ENCODE results near the gene MICAL2. TPM values are rescaled to one million over a fixed set of nuclear protein-coding genes. Genes with fewer than 3 reads are reported as not detected.

The MICAL2 gene
- total and polyA plus RNA-seq, 10 of the 15 experiments (the other 5 are each of a cell fraction or from before 2014, with no cell fraction given) = 0.90 to 5.6 (median 2.4) TPM

DNA sequence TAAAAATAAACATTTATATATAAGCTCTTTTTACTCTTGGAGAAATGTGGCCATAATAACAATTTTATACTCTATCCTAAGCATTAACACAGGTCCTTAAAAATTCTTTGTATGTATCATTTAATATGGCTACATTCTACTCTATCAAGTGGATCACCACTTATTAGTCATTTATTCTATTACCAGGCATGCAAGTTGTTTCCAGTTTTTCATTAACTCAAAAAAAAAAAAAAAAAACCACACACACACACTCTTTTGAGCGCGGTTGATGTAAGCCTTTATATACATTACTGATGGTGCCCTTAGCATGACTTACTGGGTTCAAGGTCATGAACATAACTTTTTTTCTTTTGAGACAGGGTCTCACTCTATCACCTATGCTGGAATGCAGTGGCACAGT is 47.1 kb upstream of the MICAL2 start:
- H4K20me1 ChIP-seq (ENCODE audit: control insufficient read depth, insufficient read depth) = no peaks in the 10 kb centered on the region
- no peak overlapping the region for H3K4me3 ChIP-seq
- BruUV-seq (replicated peaks) = no TSS peak
- ChIA-PET CTCF (interaction anchor here (1.0 to 1.5 kb wide), 4 partner anchors 16 to 221 kb away, joined by 3 read pairs; no protein-coding TSS in a partner anchor), RAD21 (ENCODE audit: unreplicated experiment) (interaction anchor here (0.7 kb wide), 1 partner anchor 8 kb away, joined by 3 read pairs; no protein-coding TSS in a partner anchor), SMC1A (ENCODE audit: uncharacterized antibody, unreplicated experiment) (interaction anchor here (1.0 kb wide), 1 partner anchor 12 kb away, joined by 3 read pairs; no protein-coding TSS in a partner anchor), POLR2A (no interaction called here)
- no peak overlapping the region for H3K9ac ChIP-seq (ENCODE audit: control insufficient read depth, insufficient read depth, low read length)
- in situ Hi-C loops (cut with MboI) (no loop called here), intact Hi-C loops (cut with micrococcal nuclease; ENCODE audit: unreplicated experiment) (no loop called here)
- H3K4me1 ChIP-seq (ENCODE audit: control insufficient read depth, insufficient read depth, low read length) = no peaks in the 10 kb centered on the region
- H3K79me2 ChIP-seq (ENCODE audit: control insufficient read depth, insufficient read depth, low read length) = no peaks in the 10 kb centered on the region
- DNase-seq (ENCODE audit: low read depth, low spot score) = no peak
- no peak for ATAC-seq
- peaks cover 0 to 2% of the 10 kb centered on the region in 2 experiments; a peak in 2 of 4 replicates for H3K27me3 ChIP-seq (replicated peaks in 1 of 2; ENCODE audit: control insufficient read depth in 2 of 2, insufficient read depth in 2 of 2, low read length in 1 of 2)
- H3K4me2 ChIP-seq (ENCODE audit: control insufficient read depth, insufficient read depth) = no peak overlapping the region
- no peaks in the 10 kb centered on the region; the same call in 2 of the 3 replicates for H3K9me3 ChIP-seq (replicated peaks; ENCODE audit: control insufficient read depth, insufficient read depth, low read length)
- 95% methylated on average over 2 of the region's 2 CpGs for WGBS (ENCODE audit: insufficient coverage, insufficient replicate concordance, low lambda C conversion rate, missing lambda C conversion rate)
- no peak overlapping the region for H3K27ac ChIP-seq (ENCODE audit: control insufficient read depth, insufficient read depth)
- no peak for FAIRE-seq
- no peak overlapping the region for H2AFZ ChIP-seq (ENCODE audit: control insufficient read depth, low read depth, low read length)
- no peaks in the 10 kb centered on the region for H3K36me3 ChIP-seq (ENCODE audit: control insufficient read depth in 2 of 2, insufficient read depth in 2 of 2, low read length in 1 of 2)
- no peak for TF ChIP-seq RELA (IDR thresholded peaks at IDR 0.05; ENCODE audit: borderline replicate concordance, partially characterized antibody)
- no peak for TF ChIP-seq MEF2B (IDR thresholded peaks at IDR 0.05; ENCODE audit: partially characterized antibody, poor library complexity, severe bottlenecking)
- TF ChIP-seq, protein P1, sequence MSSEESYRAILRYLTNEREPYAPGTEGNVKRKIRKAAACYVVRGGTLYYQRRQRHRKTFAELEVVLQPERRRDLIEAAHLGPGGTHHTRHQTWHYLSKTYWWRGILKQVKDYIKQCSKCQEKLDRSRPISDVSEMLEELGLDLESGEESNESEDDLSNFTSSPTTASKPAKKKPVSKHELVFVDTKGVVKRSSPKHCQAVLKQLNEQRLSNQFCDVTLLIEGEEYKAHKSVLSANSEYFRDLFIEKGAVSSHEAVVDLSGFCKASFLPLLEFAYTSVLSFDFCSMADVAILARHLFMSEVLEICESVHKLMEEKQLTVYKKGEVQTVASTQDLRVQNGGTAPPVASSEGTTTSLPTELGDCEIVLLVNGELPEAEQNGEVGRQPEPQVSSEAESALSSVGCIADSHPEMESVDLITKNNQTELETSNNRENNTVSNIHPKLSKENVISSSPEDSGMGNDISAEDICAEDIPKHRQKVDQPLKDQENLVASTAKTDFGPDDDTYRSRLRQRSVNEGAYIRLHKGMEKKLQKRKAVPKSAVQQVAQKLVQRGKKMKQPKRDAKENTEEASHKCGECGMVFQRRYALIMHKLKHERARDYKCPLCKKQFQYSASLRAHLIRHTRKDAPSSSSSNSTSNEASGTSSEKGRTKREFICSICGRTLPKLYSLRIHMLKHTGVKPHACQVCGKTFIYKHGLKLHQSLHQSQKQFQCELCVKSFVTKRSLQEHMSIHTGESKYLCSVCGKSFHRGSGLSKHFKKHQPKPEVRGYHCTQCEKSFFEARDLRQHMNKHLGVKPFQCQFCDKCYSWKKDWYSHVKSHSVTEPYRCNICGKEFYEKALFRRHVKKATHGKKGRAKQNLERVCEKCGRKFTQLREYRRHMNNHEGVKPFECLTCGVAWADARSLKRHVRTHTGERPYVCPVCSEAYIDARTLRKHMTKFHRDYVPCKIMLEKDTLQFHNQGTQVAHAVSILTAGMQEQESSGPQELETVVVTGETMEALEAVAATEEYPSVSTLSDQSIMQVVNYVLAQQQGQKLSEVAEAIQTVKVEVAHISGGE (CRISPR knock-in tag; IDR thresholded peaks at IDR 0.05) = no peak
- TF ChIP-seq, protein P2, sequence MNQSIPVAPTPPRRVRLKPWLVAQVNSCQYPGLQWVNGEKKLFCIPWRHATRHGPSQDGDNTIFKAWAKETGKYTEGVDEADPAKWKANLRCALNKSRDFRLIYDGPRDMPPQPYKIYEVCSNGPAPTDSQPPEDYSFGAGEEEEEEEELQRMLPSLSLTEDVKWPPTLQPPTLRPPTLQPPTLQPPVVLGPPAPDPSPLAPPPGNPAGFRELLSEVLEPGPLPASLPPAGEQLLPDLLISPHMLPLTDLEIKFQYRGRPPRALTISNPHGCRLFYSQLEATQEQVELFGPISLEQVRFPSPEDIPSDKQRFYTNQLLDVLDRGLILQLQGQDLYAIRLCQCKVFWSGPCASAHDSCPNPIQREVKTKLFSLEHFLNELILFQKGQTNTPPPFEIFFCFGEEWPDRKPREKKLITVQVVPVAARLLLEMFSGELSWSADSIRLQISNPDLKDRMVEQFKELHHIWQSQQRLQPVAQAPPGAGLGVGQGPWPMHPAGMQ (IDR thresholded peaks at IDR 0.05; ENCODE audit: borderline replicate concordance) = no peak
- TF ChIP-seq, protein P3, sequence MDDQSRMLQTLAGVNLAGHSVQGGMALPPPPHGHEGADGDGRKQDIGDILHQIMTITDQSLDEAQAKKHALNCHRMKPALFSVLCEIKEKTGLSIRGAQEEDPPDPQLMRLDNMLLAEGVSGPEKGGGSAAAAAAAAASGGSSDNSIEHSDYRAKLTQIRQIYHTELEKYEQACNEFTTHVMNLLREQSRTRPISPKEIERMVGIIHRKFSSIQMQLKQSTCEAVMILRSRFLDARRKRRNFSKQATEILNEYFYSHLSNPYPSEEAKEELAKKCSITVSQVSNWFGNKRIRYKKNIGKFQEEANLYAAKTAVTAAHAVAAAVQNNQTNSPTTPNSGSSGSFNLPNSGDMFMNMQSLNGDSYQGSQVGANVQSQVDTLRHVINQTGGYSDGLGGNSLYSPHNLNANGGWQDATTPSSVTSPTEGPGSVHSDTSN (IDR thresholded peaks at IDR 0.05; ENCODE audit: insufficient replicate concordance, low read depth, low read length) = no peak
- no peak for TF ChIP-seq KDM1A (IDR thresholded peaks at IDR 0.05; ENCODE audit: borderline replicate concordance)
- TF ChIP-seq TCF12 (IDR thresholded peaks at IDR 0.05; ENCODE audit: low read depth, low read length) = no peak
- TF ChIP-seq MYB (IDR thresholded peaks at IDR 0.05; ENCODE audit: borderline replicate concordance, low read depth, low read length) = no peak
- TF ChIP-seq NR2C2 (IDR thresholded peaks at IDR 0.05; ENCODE audit: borderline replicate concordance, control insufficient read depth, insufficient read length, low read depth) = no peak
- TF ChIP-seq, protein P4, sequence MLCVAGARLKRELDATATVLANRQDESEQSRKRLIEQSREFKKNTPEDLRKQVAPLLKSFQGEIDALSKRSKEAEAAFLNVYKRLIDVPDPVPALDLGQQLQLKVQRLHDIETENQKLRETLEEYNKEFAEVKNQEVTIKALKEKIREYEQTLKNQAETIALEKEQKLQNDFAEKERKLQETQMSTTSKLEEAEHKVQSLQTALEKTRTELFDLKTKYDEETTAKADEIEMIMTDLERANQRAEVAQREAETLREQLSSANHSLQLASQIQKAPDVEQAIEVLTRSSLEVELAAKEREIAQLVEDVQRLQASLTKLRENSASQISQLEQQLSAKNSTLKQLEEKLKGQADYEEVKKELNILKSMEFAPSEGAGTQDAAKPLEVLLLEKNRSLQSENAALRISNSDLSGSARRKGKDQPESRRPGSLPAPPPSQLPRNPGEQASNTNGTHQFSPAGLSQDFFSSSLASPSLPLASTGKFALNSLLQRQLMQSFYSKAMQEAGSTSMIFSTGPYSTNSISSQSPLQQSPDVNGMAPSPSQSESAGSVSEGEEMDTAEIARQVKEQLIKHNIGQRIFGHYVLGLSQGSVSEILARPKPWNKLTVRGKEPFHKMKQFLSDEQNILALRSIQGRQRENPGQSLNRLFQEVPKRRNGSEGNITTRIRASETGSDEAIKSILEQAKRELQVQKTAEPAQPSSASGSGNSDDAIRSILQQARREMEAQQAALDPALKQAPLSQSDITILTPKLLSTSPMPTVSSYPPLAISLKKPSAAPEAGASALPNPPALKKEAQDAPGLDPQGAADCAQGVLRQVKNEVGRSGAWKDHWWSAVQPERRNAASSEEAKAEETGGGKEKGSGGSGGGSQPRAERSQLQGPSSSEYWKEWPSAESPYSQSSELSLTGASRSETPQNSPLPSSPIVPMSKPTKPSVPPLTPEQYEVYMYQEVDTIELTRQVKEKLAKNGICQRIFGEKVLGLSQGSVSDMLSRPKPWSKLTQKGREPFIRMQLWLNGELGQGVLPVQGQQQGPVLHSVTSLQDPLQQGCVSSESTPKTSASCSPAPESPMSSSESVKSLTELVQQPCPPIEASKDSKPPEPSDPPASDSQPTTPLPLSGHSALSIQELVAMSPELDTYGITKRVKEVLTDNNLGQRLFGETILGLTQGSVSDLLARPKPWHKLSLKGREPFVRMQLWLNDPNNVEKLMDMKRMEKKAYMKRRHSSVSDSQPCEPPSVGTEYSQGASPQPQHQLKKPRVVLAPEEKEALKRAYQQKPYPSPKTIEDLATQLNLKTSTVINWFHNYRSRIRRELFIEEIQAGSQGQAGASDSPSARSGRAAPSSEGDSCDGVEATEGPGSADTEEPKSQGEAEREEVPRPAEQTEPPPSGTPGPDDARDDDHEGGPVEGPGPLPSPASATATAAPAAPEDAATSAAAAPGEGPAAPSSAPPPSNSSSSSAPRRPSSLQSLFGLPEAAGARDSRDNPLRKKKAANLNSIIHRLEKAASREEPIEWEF (IDR thresholded peaks at IDR 0.05; ENCODE audit: insufficient replicate concordance, low read depth, low read length) = no peak
- no peak for TF ChIP-seq RBBP5 (conservative IDR thresholded peaks at IDR 0.05)
- no peak for TF ChIP-seq JUND (IDR thresholded peaks at IDR 0.05; ENCODE audit: low read depth, low read length)
